K562 (cell line): ENCODE data around the gene IL4I1. TPM values are rescaled to one million over a fixed set of nuclear protein-coding genes. Genes with fewer than 3 reads are reported as not detected.

Experiments used
- ARNT ChIP-seq, 2 experiments: fragments of 450-650 bp; IDR thresholded peaks; 2 replicates each; pipeline ENCODE4 v1.6.1; 2016; ENCODE audit warnings: mild to moderate bottlenecking in 1 of 2
- CTCF ChIP-seq, 3 experiments: IDR thresholded peaks in 2 of 3; conservative IDR thresholded peaks in 1 of 3; 2 replicates each; pipeline ENCODE4 v1.5.1; 2011 to 2012; ENCODE audit warnings: low read length in 3 of 3, mild to moderate bottlenecking in 3 of 3, control low read depth in 2 of 3, improper control_type of control experiment in 1 of 3, inconsistent platforms in 1 of 3, low read depth in 1 of 3, mixed read lengths in 1 of 3, moderate library complexity in 1 of 3; ENCODE audit not compliant: insufficient read depth in 2 of 3
- FOXP1 ChIP-seq: sonication (generic); formaldehyde crosslinking; IDR thresholded peaks from 2 replicates; pipeline ENCODE4 v1.8.0; 2022; ENCODE audit warnings: mild to moderate bottlenecking, missing genetic modification reagents
- HNRNPK ChIP-seq: fragments of 200-400 bp; formaldehyde crosslinking; IDR thresholded peaks from one replicate; pipeline ENCODE4 v1.6.1; 2018; ENCODE audit warnings: mild to moderate bottlenecking, low read depth, low read length; ENCODE audit not compliant: poor library complexity, severe bottlenecking
- IRF2 ChIP-seq: sonication (generic); formaldehyde crosslinking; IDR thresholded peaks from 2 replicates; pipeline ENCODE4 v1.8.1; 2022; ENCODE audit warnings: mild to moderate bottlenecking, missing genetic modification reagents
- KAT8 ChIP-seq: fragments of 450-650 bp; IDR thresholded peaks from 2 replicates; pipeline ENCODE4 v1.6.1; 2016; ENCODE audit warnings: low read depth, mild to moderate bottlenecking
- MBD2 ChIP-seq: sonication (generic); IDR thresholded peaks from 2 replicates; pipeline ENCODE4 v1.6.1; 2016; ENCODE audit warnings: low read depth, borderline replicate concordance
- MEF2D ChIP-seq: conservative IDR thresholded peaks from 2 replicates; pipeline ENCODE4 v1.6.1; 2016; ENCODE audit warnings: low read depth, missing genetic modification characterization, missing compliant biosample characterization
- NCOA6 ChIP-seq: fragments of 450-650 bp; IDR thresholded peaks from 2 replicates; pipeline ENCODE4 v1.6.1; 2017; ENCODE audit warnings: mild to moderate bottlenecking
- PHB2 ChIP-seq: fragments of 450-650 bp; IDR thresholded peaks from 2 replicates; pipeline ENCODE4 v1.6.1; 2017; ENCODE audit warnings: low read depth
- POLR2B ChIP-seq: fragments of 450-650 bp; IDR thresholded peaks from 2 replicates; pipeline ENCODE4 v1.6.1; 2018; ENCODE audit warnings: low read depth; ENCODE audit not compliant: partially characterized antibody
- POLR2G ChIP-seq: fragments of 200-400 bp; formaldehyde crosslinking; IDR thresholded peaks from 2 replicates; pipeline ENCODE4 v1.6.1; 2017; ENCODE audit warnings: low read depth, mild to moderate bottlenecking, antibody characterized with exemption, low read length, moderate library complexity
- POLR3A ChIP-seq: IDR thresholded peaks from 2 replicates; pipeline ENCODE4 v1.6.1; 2011; ENCODE audit warnings: borderline replicate concordance, mild to moderate bottlenecking, moderate library complexity; ENCODE audit not compliant: insufficient read length, insufficient read depth; ENCODE audit errors: extremely low read depth
- SP2 ChIP-seq: IDR thresholded peaks from 2 replicates; pipeline ENCODE4 v1.6.1; 2011; ENCODE audit warnings: mild to moderate bottlenecking, low read depth, low read length, moderate library complexity; ENCODE audit not compliant: poor library complexity, severe bottlenecking; ENCODE audit errors: extremely low read depth
- SREBF2 ChIP-seq: sonication (generic); formaldehyde crosslinking; IDR thresholded peaks from 2 replicates; pipeline ENCODE4 v1.4.0; 2020; ENCODE audit warnings: mild to moderate bottlenecking, missing genetic modification reagents
- ZBED1 ChIP-seq: IDR thresholded peaks from 2 replicates; pipeline ENCODE4 v1.6.1; 2014
- ZBTB2 ChIP-seq: fragments of 450-650 bp; IDR thresholded peaks from 2 replicates; pipeline ENCODE4 v1.6.1; 2016; ENCODE audit warnings: antibody characterized with exemption
- ZNF12 ChIP-seq: sonication (generic); formaldehyde crosslinking; IDR thresholded peaks from 2 replicates; pipeline ENCODE4 v1.4.0; 2020; ENCODE audit warnings: mild to moderate bottlenecking, missing genetic modification reagents
- ZNF143 ChIP-seq: sonication (generic); formaldehyde crosslinking; IDR thresholded peaks from 2 replicates; pipeline ENCODE4 v1.9.0; 2022; ENCODE audit warnings: mild to moderate bottlenecking, missing genetic modification reagents
- ZNF280B ChIP-seq: fragments of 250-450 bp; sonication (Bioruptor Pico); IDR thresholded peaks from 2 replicates; pipeline ENCODE4 v1.5.1; 2021; ENCODE audit warnings: mild to moderate bottlenecking
- polyA plus RNA-seq, 8 experiments: library from polyadenylated mRNA; depleted of rRNA in 4 of 8; stranded (reverse) in 5 of 8; unstranded in 3 of 8; fragments of >200 nt; fragmentation: Nextera tagmentation in 2 of 8; fragmentation: Illumina TruSeq in 1 of 8; extraction: Ambion mirVana in 2 of 8; extraction: Trizol in 1 of 8; gene quantifications; 2 replicates each; pipeline versions ENCODE4 v1.2.1 to v1.2.3, GENCODE V29; 2011 to 2014; ENCODE audit warnings: inconsistent platforms in 1 of 8, missing spikeins in 1 of 8
- total RNA-seq, 7 experiments: library from RNA; depleted of rRNA in 6 of 7; stranded (reverse); fragments of >200 nt in 6 of 7; fragmentation: Illumina TruSeq in 2 of 7; extraction: Trizol in 2 of 7; gene quantifications; 2 replicates each; pipeline versions ENCODE4 v1.2.1 to v1.2.3, GENCODE V29; 2011 to 2021; ENCODE audit warnings: low replicate concordance in 1 of 7
- TF ChIP-seq, protein P1 (sequence below): fragments of 450-650 bp; conservative IDR thresholded peaks from 2 replicates; pipeline ENCODE4 v1.6.1; 2016; ENCODE audit warnings: missing genetic modification characterization, low read depth, mild to moderate bottlenecking, control low read depth, missing compliant biosample characterization

Gene IL4I1
- total and polyA plus RNA-seq, 9 of the 15 experiments (the other 6 are each of a cell fraction or from before 2014, with no cell fraction given): 0.06 to 0.95 (median 0.43) TPM; not detected in 2

GRCh38 chr19:49931293-49932040 is 34.8 kb upstream of the IL4I1 start (continued):
- TF ChIP-seq HNRNPK: no peak
- TF ChIP-seq CTCF (IDR thresholded peaks at IDR 0.05 in 2 of 3, conservative IDR thresholded peaks at IDR 0.05 in 1 of 3; ENCODE audit: insufficient read depth in 2 of 3, low read depth in 1 of 3, low read length in 3 of 3): no peak
- TF ChIP-seq, protein P1, sequence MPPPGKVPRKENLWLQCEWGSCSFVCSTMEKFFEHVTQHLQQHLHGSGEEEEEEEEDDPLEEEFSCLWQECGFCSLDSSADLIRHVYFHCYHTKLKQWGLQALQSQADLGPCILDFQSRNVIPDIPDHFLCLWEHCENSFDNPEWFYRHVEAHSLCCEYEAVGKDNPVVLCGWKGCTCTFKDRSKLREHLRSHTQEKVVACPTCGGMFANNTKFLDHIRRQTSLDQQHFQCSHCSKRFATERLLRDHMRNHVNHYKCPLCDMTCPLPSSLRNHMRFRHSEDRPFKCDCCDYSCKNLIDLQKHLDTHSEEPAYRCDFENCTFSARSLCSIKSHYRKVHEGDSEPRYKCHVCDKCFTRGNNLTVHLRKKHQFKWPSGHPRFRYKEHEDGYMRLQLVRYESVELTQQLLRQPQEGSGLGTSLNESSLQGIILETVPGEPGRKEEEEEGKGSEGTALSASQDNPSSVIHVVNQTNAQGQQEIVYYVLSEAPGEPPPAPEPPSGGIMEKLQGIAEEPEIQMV (tag): no peak
- no peak for TF ChIP-seq SP2
- TF ChIP-seq MBD2: no peak
- no peak for TF ChIP-seq NCOA6
- TF ChIP-seq PHB2: no peak
- TF ChIP-seq SREBF2 (CRISPR knock-in tag): no peak
- TF ChIP-seq ZNF143 (CRISPR knock-in tag): no peak
- TF ChIP-seq ZBTB2: no peak
- TF ChIP-seq POLR2G: peak; percentile 54
- no peak for TF ChIP-seq KAT8
- TF ChIP-seq ZBED1: no peak
- TF ChIP-seq ZNF280B (CRISPR knock-in tag): no peak
- no peak for TF ChIP-seq ZNF12 (CRISPR knock-in tag)
- no peak for TF ChIP-seq POLR2B
- TF ChIP-seq POLR3A: no peak
- no peak for TF ChIP-seq ARNT (IDR thresholded peaks at IDR 0.05)
- no peak for TF ChIP-seq MEF2D (tag)
- TF ChIP-seq FOXP1 (CRISPR knock-in tag): no peak
- TF ChIP-seq IRF2 (CRISPR knock-in tag): no peak
